ENCODE results near the gene REEP6. TPM values are rescaled to one million over a fixed set of nuclear protein-coding genes. Genes with fewer than 3 reads are reported as not detected.
A peak's percentile ranks its signal among the peaks of the same experiment; 100 is the strongest.

Gene REEP6
- total and polyA plus RNA-seq, 2 of the 4 experiments (the other 2 are of a cell fraction): 1.3 to 2.2 TPM

DNA sequence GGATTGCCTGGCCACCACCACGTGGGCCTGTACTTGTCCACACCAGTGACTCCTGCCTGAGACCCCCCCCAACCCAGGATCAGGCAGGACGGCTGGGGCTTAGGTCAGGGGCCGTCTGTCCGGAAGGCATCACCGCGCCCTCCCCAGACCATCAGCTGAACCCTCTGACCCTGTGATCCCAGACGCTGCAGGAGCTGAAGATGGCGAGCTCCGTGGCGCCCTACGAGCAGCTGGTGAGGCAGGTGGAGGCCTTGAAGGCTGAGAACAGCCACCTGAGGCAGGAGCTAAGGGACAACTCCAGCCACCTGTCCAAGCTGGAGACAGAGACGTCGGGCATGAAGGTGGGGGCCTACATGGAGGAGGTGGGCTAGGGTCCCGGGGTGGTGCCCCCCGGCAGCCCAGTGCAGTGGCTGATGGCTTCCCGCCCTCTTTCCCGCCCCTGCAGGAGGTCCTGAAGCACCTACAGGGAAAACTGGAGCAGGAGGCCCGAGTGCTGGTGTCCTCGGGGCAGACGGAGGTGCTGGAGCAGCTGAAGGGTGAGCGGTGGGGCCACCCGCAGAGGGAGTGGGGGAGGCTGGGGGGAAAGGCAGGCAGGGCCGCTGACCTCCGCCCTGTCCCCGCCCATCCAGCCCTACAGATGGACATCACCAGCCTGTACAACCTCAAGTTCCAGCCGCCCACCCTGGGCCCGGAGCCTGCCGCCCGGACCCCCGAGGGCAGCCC lies 38.0 kb upstream of the REEP6 start:
- H2AK5ac ChIP-seq (ENCODE audit: low read depth, low read length): no peak overlapping the region
- no peak overlapping the region for H2BK20ac ChIP-seq (ENCODE audit: low read depth, low read length)
- no TSS peak for BruUV-seq (replicated peaks)
- H3K4ac ChIP-seq (ENCODE audit: low read depth, low read length): no peak overlapping the region
- TF ChIP-seq SMC3 (IDR thresholded peaks at IDR 0.05; ENCODE audit: low read depth, low read length) (no peak), CHD1 (IDR thresholded peaks at IDR 0.05; ENCODE audit: low read depth, low read length) (no peak), RFX5 (IDR thresholded peaks at IDR 0.05; ENCODE audit: low read depth, low read length) (no peak), FOS (IDR thresholded peaks at IDR 0.05; ENCODE audit: low read depth, low read length) (no peak), RCOR1 (IDR thresholded peaks at IDR 0.05; ENCODE audit: insufficient replicate concordance, low read length) (no peak), MAZ (IDR thresholded peaks at IDR 0.05; ENCODE audit: borderline replicate concordance, low read depth, low read length) (no peak), RAD21 (IDR thresholded peaks at IDR 0.05; ENCODE audit: low read length) (no peak), BHLHE40 (IDR thresholded peaks at IDR 0.05; ENCODE audit: low read depth, low read length) (no peak)
- TF ChIP-seq, protein P1, sequence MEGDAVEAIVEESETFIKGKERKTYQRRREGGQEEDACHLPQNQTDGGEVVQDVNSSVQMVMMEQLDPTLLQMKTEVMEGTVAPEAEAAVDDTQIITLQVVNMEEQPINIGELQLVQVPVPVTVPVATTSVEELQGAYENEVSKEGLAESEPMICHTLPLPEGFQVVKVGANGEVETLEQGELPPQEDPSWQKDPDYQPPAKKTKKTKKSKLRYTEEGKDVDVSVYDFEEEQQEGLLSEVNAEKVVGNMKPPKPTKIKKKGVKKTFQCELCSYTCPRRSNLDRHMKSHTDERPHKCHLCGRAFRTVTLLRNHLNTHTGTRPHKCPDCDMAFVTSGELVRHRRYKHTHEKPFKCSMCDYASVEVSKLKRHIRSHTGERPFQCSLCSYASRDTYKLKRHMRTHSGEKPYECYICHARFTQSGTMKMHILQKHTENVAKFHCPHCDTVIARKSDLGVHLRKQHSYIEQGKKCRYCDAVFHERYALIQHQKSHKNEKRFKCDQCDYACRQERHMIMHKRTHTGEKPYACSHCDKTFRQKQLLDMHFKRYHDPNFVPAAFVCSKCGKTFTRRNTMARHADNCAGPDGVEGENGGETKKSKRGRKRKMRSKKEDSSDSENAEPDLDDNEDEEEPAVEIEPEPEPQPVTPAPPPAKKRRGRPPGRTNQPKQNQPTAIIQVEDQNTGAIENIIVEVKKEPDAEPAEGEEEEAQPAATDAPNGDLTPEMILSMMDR (conservative IDR thresholded peaks at IDR 0.05; ENCODE audit: low read depth, low read length): no peak
- TF ChIP-seq, protein P2, sequence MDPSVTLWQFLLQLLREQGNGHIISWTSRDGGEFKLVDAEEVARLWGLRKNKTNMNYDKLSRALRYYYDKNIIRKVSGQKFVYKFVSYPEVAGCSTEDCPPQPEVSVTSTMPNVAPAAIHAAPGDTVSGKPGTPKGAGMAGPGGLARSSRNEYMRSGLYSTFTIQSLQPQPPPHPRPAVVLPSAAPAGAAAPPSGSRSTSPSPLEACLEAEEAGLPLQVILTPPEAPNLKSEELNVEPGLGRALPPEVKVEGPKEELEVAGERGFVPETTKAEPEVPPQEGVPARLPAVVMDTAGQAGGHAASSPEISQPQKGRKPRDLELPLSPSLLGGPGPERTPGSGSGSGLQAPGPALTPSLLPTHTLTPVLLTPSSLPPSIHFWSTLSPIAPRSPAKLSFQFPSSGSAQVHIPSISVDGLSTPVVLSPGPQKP (IDR thresholded peaks at IDR 0.05; ENCODE audit: borderline replicate concordance, low read depth, low read length): no peak
- TF ChIP-seq, protein P3, sequence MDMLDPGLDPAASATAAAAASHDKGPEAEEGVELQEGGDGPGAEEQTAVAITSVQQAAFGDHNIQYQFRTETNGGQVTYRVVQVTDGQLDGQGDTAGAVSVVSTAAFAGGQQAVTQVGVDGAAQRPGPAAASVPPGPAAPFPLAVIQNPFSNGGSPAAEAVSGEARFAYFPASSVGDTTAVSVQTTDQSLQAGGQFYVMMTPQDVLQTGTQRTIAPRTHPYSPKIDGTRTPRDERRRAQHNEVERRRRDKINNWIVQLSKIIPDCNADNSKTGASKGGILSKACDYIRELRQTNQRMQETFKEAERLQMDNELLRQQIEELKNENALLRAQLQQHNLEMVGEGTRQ (IDR thresholded peaks at IDR 0.05; ENCODE audit: low read depth, low read length): no peak
- intact Hi-C loops (cut with micrococcal nuclease): no loop called here
- no peak overlapping the region for H3K23ac ChIP-seq (ENCODE audit: low read depth, low read length)
- H3K18ac ChIP-seq (ENCODE audit: low read depth, low read length): no peak overlapping the region
- no peak overlapping the region for H3K4me2 ChIP-seq (ENCODE audit: low read depth, low read length)
- H4K20me1 ChIP-seq (ENCODE audit: insufficient read depth, low read length): peaks cover 57% of the 10 kb centered on the region
- H3K9me1 ChIP-seq (ENCODE audit: insufficient read depth, low read length): no peaks in the 10 kb centered on the region
- no peak overlapping the region for H3K27ac ChIP-seq (ENCODE audit: insufficient read depth, low read length)
- peak overlapping the region; percentile 43 for H2AFZ ChIP-seq (replicated peaks; ENCODE audit: low read length, poor library complexity)
- no peak overlapping the region for H4K91ac ChIP-seq (ENCODE audit: insufficient read depth, low read depth, low read length)
- POLR2A ChIA-PET (ENCODE audit: unreplicated experiment): no interaction called here
- H3K9ac ChIP-seq (ENCODE audit: low read depth, low read length): no peak overlapping the region
- dilution Hi-C loops (cut with HindIII; ENCODE audit: low sequenced_read_pairs, unreplicated experiment): no loop called here
- H4K5ac ChIP-seq (ENCODE audit: low read depth, low read length): no peak overlapping the region
- H2BK5ac ChIP-seq (ENCODE audit: low read depth, low read length, poor library complexity, severe bottlenecking): no peak overlapping the region
- H3K27me3 ChIP-seq (ENCODE audit: control insufficient read depth, insufficient read depth, low read length): peaks cover 73% of the 10 kb centered on the region
- H2BK15ac ChIP-seq (ENCODE audit: low read depth, low read length): no peak overlapping the region
- no peaks in the 10 kb centered on the region for H3K79me1 ChIP-seq (ENCODE audit: low read depth in 1 of 2, low read length in 2 of 2)
- H3K4me1 ChIP-seq (ENCODE audit: control insufficient read depth, insufficient read depth, low read length): no peaks in the 10 kb centered on the region
- 55% methylated on average over 9 of the region's 30 CpGs; no CpG with 5 or more reads in 1 of the 2 experiments for WGBS, 2 experiments (ENCODE audit: extremely low coverage in 2 of 2, insufficient read length in 1 of 2)
- DNase-seq: no peak
- H4K8ac ChIP-seq (ENCODE audit: low read depth in 2 of 2, low read length in 2 of 2): no peak overlapping the region
- H3K4me3 ChIP-seq (ENCODE audit: insufficient read depth, low read depth, low read length): no peak overlapping the region
- in situ Hi-C loops (cut with MboI; ENCODE audit: low sequenced_read_pairs): no loop called here
- no peaks in the 10 kb centered on the region for H3K36me3 ChIP-seq (ENCODE audit: control insufficient read depth, insufficient read depth, low read length)
- no peak for ATAC-seq (ENCODE audit: low read depth)
- CTCF ChIA-PET: interaction anchor here (0.6 to 0.7 kb wide), 2 partner anchors 32 to 413 kb away, joined by 3 read pairs; partner anchors contain the start of gene ABCA7
- no peak overlapping the region for H3K56ac ChIP-seq (ENCODE audit: extremely low read depth, insufficient read depth, low read length)
- no peak overlapping the region for H2BK120ac ChIP-seq (ENCODE audit: low read depth, low read length)
- peak overlapping the region; percentile 42 for H2AK9ac ChIP-seq (replicated peaks; ENCODE audit: low read depth, low read length, poor library complexity)
- no peaks in the 10 kb centered on the region for H3K9me3 ChIP-seq (ENCODE audit: control insufficient read depth, insufficient read depth, low read length)
- H3K14ac ChIP-seq (replicated peaks; ENCODE audit: low read depth, low read length): no peak overlapping the region
